ENCODE measurements around the gene ADPRH. TPM values are rescaled to one million over a fixed set of nuclear protein-coding genes. Genes with fewer than 3 reads are reported as not detected.
"Not testable (repeated sequence)": the region's sequence is repeated elsewhere in the genome, so short reads cannot be mapped to it uniquely, and the experiment has no call there.

ADPRH gene
- total RNA-seq, 4 donors from 2014 or later = 8.7 to 16.0 (median 14.5) TPM

DNA sequence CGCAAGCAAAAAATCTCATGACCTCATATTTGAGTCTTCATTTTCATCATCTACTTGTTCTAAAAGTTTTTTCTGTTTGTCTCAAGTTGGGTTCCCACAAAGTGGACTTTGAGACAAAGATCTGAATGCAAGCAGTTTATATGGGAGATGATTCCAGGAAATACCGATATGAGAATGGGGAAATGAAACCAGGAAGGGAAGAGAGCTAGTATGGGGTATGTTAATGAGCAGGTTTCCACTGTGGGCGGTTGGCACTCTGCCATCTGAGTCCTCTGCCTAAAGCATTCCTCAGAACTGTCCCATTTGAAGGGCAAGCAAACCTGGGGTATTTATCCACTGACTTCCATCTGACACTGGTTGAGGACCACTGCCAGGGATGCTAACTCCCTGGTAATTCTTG lies 8.8 kb downstream of the ADPRH start:
- WGBS, 2 donors = 76 to 78% methylated on average over 3 of the region's 3 CpGs
- Histone ChIP-seq H3K4me3 (replicated peaks in 1 of 3) (no peak overlapping the region), H3K27ac (no peak overlapping the region), H3K9me3 (no peaks in the 10 kb centered on the region), H3K36me3 (no peaks in the 10 kb centered on the region), H3K27me3 (no peaks in the 10 kb centered on the region), H3K4me1 (no peaks in the 10 kb centered on the region)
- DNase-seq = peak; percentile 14 to 26
- TF ChIP-seq, protein P1, sequence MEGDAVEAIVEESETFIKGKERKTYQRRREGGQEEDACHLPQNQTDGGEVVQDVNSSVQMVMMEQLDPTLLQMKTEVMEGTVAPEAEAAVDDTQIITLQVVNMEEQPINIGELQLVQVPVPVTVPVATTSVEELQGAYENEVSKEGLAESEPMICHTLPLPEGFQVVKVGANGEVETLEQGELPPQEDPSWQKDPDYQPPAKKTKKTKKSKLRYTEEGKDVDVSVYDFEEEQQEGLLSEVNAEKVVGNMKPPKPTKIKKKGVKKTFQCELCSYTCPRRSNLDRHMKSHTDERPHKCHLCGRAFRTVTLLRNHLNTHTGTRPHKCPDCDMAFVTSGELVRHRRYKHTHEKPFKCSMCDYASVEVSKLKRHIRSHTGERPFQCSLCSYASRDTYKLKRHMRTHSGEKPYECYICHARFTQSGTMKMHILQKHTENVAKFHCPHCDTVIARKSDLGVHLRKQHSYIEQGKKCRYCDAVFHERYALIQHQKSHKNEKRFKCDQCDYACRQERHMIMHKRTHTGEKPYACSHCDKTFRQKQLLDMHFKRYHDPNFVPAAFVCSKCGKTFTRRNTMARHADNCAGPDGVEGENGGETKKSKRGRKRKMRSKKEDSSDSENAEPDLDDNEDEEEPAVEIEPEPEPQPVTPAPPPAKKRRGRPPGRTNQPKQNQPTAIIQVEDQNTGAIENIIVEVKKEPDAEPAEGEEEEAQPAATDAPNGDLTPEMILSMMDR (IDR thresholded peaks at IDR 0.05) = no peak
- intact Hi-C loops (cut with DNase I) = no loop called here

DNA sequence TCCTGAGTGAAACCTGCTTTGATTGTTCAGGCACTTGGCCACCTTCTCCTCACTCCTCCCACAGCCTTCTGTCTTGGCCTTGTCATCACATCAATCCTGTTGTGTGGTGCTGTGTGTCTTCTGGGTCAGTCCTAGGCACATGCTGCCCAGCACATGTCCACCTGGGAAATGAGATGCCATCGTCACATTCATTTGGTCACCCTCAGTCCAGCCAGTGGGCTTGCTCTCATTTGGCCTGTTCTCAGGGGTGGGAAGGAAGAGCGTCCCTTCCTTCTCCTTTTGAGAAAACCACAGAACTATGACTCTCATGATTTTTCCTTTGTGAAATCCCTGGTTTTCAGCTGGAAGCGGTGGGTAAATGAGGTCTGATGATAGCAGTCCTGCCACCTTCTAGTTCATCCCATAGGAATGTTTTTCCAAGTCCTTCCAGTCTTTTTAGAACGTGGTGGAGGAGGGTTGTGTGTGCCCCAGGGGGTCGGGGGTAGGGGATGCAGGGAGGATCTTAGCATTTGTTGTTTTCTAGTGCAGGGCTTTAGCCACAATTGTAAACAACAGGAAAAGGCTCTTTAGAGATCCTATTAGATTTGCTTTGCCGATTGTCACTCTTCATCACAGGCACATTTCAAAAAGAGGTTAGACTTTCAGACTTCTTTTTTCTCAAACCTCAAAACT lies 9.9 kb downstream of the ADPRH start:
- H3K4me1 ChIP-seq = no peaks in the 10 kb centered on the region
- TF ChIP-seq POLR2A (IDR thresholded peaks at IDR 0.05) = no peak
- TF ChIP-seq, protein P1 (IDR thresholded peaks at IDR 0.05) = no peak
- no peak for DNase-seq
- H3K4me3 ChIP-seq (replicated peaks in 1 of 3) = no peak overlapping the region
- intact Hi-C loops (cut with DNase I) = no loop called here
- no peaks in the 10 kb centered on the region for H3K9me3 ChIP-seq
- 62 to 65% methylated on average over 6 of the region's 6 CpGs for WGBS, 2 donors
- no peaks in the 10 kb centered on the region for H3K27me3 ChIP-seq
- H3K36me3 ChIP-seq = no peaks in the 10 kb centered on the region
- no peak overlapping the region for H3K27ac ChIP-seq

DNA sequence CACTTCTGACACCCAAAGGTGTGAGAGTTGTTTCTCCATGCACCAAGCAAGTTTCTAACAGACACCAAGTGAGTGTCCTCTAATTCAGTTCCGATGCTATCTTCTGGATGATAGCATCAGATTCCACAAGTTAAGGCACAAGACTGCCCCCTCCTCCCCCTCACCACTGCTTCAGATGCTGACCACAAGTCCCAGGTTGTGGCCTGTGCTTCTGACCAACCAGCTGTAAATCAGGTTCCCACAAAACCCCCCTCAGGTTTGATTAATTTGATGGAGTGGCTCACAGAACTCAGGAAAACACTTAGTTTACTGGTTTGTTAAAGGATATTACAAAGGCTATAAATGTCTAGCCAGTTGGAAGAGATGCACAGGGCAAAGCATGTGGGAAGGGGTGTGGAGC lies 11.4 kb downstream of the ADPRH start:
- 71 to 86% methylated on average over 1 of the region's 1 CpG for WGBS, 2 donors
- Histone ChIP-seq H3K36me3 (no peaks in the 10 kb centered on the region), H3K4me1 (no peaks in the 10 kb centered on the region), H3K27ac (no peak overlapping the region), H3K9me3 (no peaks in the 10 kb centered on the region), H3K27me3 (no peaks in the 10 kb centered on the region), H3K4me3 (replicated peaks in 1 of 3) (no peak overlapping the region)
- intact Hi-C loops (cut with DNase I) = no loop called here
- DNase-seq = no peak
- TF ChIP-seq, protein P1 (IDR thresholded peaks at IDR 0.05) = no peak
- TF ChIP-seq POLR2A (IDR thresholded peaks at IDR 0.05) = no peak

DNA sequence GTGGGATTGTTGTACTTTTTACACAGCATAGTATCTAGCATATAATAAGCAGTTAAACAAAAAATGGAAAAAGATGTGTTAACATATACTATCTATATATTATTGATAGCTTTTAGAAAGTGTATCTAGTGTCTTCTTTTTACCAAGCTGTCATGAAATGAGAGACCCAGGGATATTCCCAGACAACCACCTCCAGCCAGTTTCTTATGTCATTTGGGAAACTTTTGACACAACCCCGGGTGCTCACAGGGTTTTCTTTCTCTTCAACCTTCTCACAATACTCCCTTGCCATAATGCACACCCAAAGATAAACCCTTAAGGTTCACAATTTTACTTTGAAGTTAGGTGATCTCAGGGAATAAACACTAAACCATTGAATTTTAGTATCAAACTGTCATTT lies 13.6 kb downstream of the ADPRH start:
- H3K27me3 ChIP-seq = no peaks in the 10 kb centered on the region
- no peak for DNase-seq
- no peak overlapping the region for H3K4me3 ChIP-seq (replicated peaks in 1 of 3)
- no peak overlapping the region for H3K27ac ChIP-seq
- no peaks in the 10 kb centered on the region for H3K36me3 ChIP-seq
- 87 to 93% methylated on average over 1 of the region's 1 CpG for WGBS, 2 donors
- no peak for TF ChIP-seq POLR2A (IDR thresholded peaks at IDR 0.05)
- TF ChIP-seq, protein P1 (IDR thresholded peaks at IDR 0.05) = no peak
- peaks cover 0 to 6% of the 10 kb centered on the region in 2 donors for H3K4me1 ChIP-seq
- intact Hi-C loops (cut with DNase I) = no loop called here
- H3K9me3 ChIP-seq = no peaks in the 10 kb centered on the region

DNA sequence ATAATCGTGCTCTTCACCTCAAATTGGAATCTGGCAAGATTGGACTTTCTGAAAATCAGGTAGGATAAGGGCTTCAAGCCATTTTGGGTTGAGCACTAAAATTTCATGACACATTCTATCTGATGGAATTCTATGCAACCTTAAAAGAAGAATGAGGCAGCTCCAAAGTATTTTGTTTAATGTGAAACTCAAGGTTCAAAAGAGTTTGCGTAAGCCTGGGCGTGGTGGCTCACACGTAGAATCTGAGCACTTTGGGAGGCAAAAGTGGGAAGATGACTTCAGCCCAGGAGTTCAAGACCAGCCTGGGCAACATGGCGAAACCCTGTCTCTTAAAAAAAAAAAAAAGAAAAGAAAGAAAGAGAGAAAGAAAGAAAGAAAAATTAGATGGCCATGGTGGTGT lies 14.8 kb downstream of the ADPRH start:
- TF ChIP-seq, protein P1 (IDR thresholded peaks at IDR 0.05) = no peak
- TF ChIP-seq POLR2A (IDR thresholded peaks at IDR 0.05) = no peak

DNA sequence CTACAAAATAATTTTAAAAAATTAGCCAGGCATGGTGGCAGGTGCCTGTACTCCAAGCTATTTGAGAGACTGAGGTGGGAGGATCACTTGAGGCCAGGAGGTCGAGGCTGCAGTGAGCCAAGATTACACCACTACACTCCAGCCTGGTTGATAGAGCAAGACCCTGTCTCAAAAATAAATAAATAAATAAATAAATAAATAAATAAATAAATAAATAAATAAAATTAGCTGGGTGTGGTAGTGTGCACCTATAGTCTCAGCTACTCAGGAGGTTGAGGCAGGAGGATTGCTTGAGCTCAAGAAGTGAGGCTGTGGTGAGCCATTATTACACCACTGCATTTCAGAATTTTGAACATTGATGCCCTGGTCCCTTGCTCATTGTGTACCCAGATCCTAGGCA lies 15.6 kb downstream of the ADPRH start:
- DNase-seq; intact Hi-C loops (cut with DNase I); H3K4me1 ChIP-seq; H3K9me3 ChIP-seq; H3K27me3 ChIP-seq; H3K36me3 ChIP-seq; H3K27ac ChIP-seq; H3K4me3 ChIP-seq (replicated peaks in 1 of 3): not testable (repeated sequence)
- WGBS, 2 donors = 88 to 90% methylated on average over 1 of the region's 1 CpG

More for the DNA sequence above, 14.8 kb downstream of the ADPRH start:
- no peak for DNase-seq
- H3K36me3 ChIP-seq = no peaks in the 10 kb centered on the region
- intact Hi-C loops (cut with DNase I) = no loop called here
- H3K9me3 ChIP-seq = no peaks in the 10 kb centered on the region
- WGBS, 2 donors = 83 to 94% methylated on average over 5 of the region's 5 CpGs
- H3K4me3 ChIP-seq (replicated peaks in 1 of 3) = no peak overlapping the region
- no peak overlapping the region for H3K27ac ChIP-seq
- H3K4me1 ChIP-seq = peaks cover 0 to 9% of the 10 kb centered on the region in 2 donors
- H3K27me3 ChIP-seq = no peaks in the 10 kb centered on the region

Data from thyroid gland (tissue), 4 donors.